ENCODE results near the gene LILRA5.
"Not testable (repeated sequence)": the region's sequence is repeated elsewhere in the genome, so short reads cannot be mapped to it uniquely, and the experiment has no call there.

LILRA5 gene

GRCh38 chr19:54299515-54299914 lies 13.5 kb downstream of the LILRA5 start:
- DNase-seq = no peak

GRCh38 chr19:54299126-54299498 lies 13.9 kb downstream of the LILRA5 start:
- DNase-seq = no peak

GRCh38 chr19:54298357-54299125 lies 14.4 kb downstream of the LILRA5 start:
- DNase-seq = no peak

- no peak for DNase-seq
Observed at GRCh38 chr19:54297759-54298305, 15.1 kb downstream of the LILRA5 start.

GRCh38 chr19:54294539-54294938 lies 18.4 kb downstream of the LILRA5 start:
- no peak for DNase-seq

- DNase-seq = not testable (repeated sequence)
Observed at GRCh38 chr19:54289160-54289559, 23.8 kb downstream of the LILRA5 start.

- no peak for DNase-seq
Observed at GRCh38 chr19:54287456-54287855, 25.5 kb downstream of the LILRA5 start.

GRCh38 chr19:54286283-54286682 lies 26.7 kb downstream of the LILRA5 start:
- DNase-seq = not testable (repeated sequence)

GRCh38 chr19:54285427-54286056 lies 27.4 kb downstream of the LILRA5 start:
- DNase-seq = not testable (repeated sequence)

GRCh38 chr19:54282686-54283470 lies 30.1 kb downstream of the LILRA5 start:
- DNase-seq = no peak

GRCh38 chr19:54281729-54282075 lies 31.3 kb downstream of the LILRA5 start:
- DNase-seq = not testable (repeated sequence)

GRCh38 chr19:54281007-54281728 lies 31.8 kb downstream of the LILRA5 start, which contains the start of gene LILRB2:
TSS of gene LILRB2 (minus strand) at chr19:54281110. CDS start at chr19:54280496, 614 bp downstream.
- no peak for DNase-seq

GRCh38 chr19:54280441-54280840 lies 32.5 kb downstream of the LILRA5 start:
- DNase-seq = not testable (repeated sequence)

- DNase-seq = not testable (repeated sequence)
Observed at GRCh38 chr19:54280025-54280424, 32.9 kb downstream of the LILRA5 start.

- no peak for DNase-seq
Observed at GRCh38 chr19:54279406-54279962, 33.5 kb downstream of the LILRA5 start.

- DNase-seq = not testable (repeated sequence)
Observed at GRCh38 chr19:54278571-54279195, 34.3 kb downstream of the LILRA5 start.

GRCh38 chr19:54278056-54278455 lies 34.9 kb downstream of the LILRA5 start:
- DNase-seq = not testable (repeated sequence)

GRCh38 chr19:54277111-54277615 lies 35.8 kb downstream of the LILRA5 start:
- not testable (repeated sequence) for DNase-seq

- DNase-seq = no peak
Observed at GRCh38 chr19:54275951-54276350, 37.0 kb downstream of the LILRA5 start.

GRCh38 chr19:54274516-54274915 lies 38.5 kb downstream of the LILRA5 start:
- DNase-seq = not testable (repeated sequence)

- DNase-seq = no peak
Observed at GRCh38 chr19:54273821-54274220, 39.1 kb downstream of the LILRA5 start.

Measured in CD4-positive, alpha-beta T cell treated with Interleukin-12 subunit alpha and Interleukin-12 subunit beta, for 1 hour (primary cell).